ENCODE measurements around the gene RUSC2.
A peak's percentile ranks its signal among the peaks of the same experiment; 100 is the strongest.
"Not testable (repeated sequence)": the region's sequence is repeated elsewhere in the genome, so short reads cannot be mapped to it uniquely, and the experiment has no call there.

RUSC2 gene

GRCh38 chr9:35519692-35520363, 29.9 kb downstream of the RUSC2 start:
- H3K4me3 ChIP-seq (ENCODE audit: low read depth, low read length), result no peak overlapping the region
- DNase-seq (ENCODE audit: low read depth), result peak; percentile 45
- TF ChIP-seq POLR2A (IDR thresholded peaks at IDR 0.05; ENCODE audit: extremely low read depth, insufficient read length) (no peak), MYC (IDR thresholded peaks at IDR 0.05; ENCODE audit: low read depth, low read length) (no peak)
- TF ChIP-seq, protein P1, sequence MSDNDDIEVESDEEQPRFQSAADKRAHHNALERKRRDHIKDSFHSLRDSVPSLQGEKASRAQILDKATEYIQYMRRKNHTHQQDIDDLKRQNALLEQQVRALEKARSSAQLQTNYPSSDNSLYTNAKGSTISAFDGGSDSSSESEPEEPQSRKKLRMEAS (IDR thresholded peaks at IDR 0.05; ENCODE audit: low read depth, low read length), result no peak
- TF ChIP-seq, protein P2, sequence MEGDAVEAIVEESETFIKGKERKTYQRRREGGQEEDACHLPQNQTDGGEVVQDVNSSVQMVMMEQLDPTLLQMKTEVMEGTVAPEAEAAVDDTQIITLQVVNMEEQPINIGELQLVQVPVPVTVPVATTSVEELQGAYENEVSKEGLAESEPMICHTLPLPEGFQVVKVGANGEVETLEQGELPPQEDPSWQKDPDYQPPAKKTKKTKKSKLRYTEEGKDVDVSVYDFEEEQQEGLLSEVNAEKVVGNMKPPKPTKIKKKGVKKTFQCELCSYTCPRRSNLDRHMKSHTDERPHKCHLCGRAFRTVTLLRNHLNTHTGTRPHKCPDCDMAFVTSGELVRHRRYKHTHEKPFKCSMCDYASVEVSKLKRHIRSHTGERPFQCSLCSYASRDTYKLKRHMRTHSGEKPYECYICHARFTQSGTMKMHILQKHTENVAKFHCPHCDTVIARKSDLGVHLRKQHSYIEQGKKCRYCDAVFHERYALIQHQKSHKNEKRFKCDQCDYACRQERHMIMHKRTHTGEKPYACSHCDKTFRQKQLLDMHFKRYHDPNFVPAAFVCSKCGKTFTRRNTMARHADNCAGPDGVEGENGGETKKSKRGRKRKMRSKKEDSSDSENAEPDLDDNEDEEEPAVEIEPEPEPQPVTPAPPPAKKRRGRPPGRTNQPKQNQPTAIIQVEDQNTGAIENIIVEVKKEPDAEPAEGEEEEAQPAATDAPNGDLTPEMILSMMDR (IDR thresholded peaks at IDR 0.05; ENCODE audit: low read depth, low read length), result no peak

DNA sequence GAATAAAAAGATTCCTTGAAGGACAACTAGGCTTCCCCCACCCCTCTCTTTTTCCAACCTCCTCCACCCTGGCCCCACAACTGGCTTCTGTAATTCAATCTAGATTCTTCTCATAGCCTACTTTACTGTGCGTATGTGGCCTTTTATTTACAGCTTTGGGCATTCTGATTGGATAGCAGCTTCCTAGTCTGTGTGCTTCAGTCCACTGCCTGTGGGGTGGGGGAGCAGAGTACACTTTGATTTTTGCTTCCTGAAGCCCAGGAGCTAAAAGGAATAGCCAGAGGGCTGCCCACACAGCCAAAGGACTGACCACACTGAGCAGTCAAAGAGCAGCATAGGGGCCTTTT, 30.4 kb downstream of the RUSC2 start:
- no peak for DNase-seq (ENCODE audit: low read depth)
- TF ChIP-seq, protein P1 (IDR thresholded peaks at IDR 0.05; ENCODE audit: low read depth, low read length), result no peak
- TF ChIP-seq POLR2A (IDR thresholded peaks at IDR 0.05; ENCODE audit: extremely low read depth, insufficient read length) (no peak), MYC (IDR thresholded peaks at IDR 0.05; ENCODE audit: low read depth, low read length) (no peak)
- TF ChIP-seq, protein P2 (IDR thresholded peaks at IDR 0.05; ENCODE audit: low read depth, low read length), result no peak
- no peak overlapping the region for H3K4me3 ChIP-seq (ENCODE audit: low read depth, low read length)

DNA sequence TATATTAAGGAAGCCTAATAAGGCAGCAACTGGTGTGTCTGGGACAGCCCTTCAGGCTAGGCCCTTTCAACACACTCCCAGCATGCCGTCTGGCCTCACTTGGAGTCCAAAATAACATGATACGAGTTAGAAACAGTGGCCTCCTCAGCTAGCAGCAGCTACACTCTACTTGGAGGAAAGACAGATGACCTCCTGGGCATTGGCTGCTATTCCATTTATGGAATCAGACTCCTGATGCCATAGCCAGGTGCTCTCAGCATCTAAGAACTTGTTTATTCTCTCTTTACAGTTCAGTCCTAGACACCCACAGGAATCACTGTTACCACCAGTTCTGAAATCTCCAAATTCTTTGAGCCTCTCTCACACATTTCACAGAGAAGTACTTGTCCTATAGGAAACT, 31.8 kb downstream of the RUSC2 start:
- TF ChIP-seq MYC (IDR thresholded peaks at IDR 0.05; ENCODE audit: low read depth, low read length) (no peak), POLR2A (IDR thresholded peaks at IDR 0.05; ENCODE audit: extremely low read depth, insufficient read length) (no peak)
- TF ChIP-seq, protein P1 (IDR thresholded peaks at IDR 0.05; ENCODE audit: low read depth, low read length), result no peak
- TF ChIP-seq, protein P2 (IDR thresholded peaks at IDR 0.05; ENCODE audit: low read depth, low read length), result no peak
- no peak overlapping the region for H3K4me3 ChIP-seq (ENCODE audit: low read depth, low read length)
- no peak for DNase-seq (ENCODE audit: low read depth)

DNA sequence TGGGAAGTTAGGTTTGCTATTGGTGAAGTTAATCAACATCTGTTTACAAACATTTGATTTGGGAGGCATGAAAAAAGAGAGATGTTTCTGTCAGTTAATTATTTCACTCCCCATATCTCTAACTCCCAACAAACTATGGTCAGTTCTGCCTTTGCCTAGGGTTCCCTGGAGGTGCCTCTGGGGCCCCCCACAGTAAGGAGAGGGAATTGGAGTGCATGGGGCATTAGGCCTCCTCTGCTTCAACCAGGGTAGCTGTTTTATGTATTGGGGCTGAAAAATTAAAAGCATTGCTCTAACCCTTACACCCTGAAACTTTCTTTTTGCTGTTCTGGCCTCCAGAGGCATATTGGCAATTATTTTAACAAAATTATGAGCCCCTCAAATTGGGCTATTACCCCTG, 32.3 kb downstream of the RUSC2 start:
- no peak for DNase-seq (ENCODE audit: low read depth)
- TF ChIP-seq, protein P2 (IDR thresholded peaks at IDR 0.05; ENCODE audit: low read depth, low read length), result peak; percentile 36
- TF ChIP-seq MYC (IDR thresholded peaks at IDR 0.05; ENCODE audit: low read depth, low read length) (no peak), POLR2A (IDR thresholded peaks at IDR 0.05; ENCODE audit: extremely low read depth, insufficient read length) (no peak)
- TF ChIP-seq, protein P1 (IDR thresholded peaks at IDR 0.05; ENCODE audit: low read depth, low read length), result no peak
- H3K4me3 ChIP-seq (ENCODE audit: low read depth, low read length), result no peak overlapping the region

GRCh38 chr9:35522700-35523099, 32.8 kb downstream of the RUSC2 start:
- H3K4me3 ChIP-seq (ENCODE audit: low read depth, low read length), result no peak overlapping the region
- TF ChIP-seq, protein P2 (IDR thresholded peaks at IDR 0.05; ENCODE audit: low read depth, low read length), result no peak
- TF ChIP-seq POLR2A (IDR thresholded peaks at IDR 0.05; ENCODE audit: extremely low read depth, insufficient read length), result no peak
- TF ChIP-seq, protein P1 (IDR thresholded peaks at IDR 0.05; ENCODE audit: low read depth, low read length), result no peak
- no peak for TF ChIP-seq MYC (IDR thresholded peaks at IDR 0.05; ENCODE audit: low read depth, low read length)
- no peak for DNase-seq (ENCODE audit: low read depth)

DNA sequence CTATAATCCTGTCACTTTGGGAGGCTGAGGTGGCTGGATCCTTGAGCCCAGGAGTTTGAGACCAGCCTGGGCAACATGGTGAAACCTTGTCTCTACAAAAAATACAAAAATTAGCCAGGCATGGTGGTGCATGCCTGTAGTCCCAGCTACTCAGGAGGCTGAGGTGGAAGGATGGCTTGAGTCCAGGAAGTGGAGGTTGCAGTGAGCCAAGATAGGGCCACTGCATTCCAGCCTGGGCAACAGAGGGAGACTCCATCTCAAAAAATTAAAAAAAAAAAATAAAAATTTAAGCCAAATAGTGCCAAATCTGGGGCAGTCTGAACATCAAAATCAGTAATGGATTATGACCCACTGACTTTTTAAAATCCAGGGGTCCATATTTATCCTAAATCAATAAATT, 33.6 kb downstream of the RUSC2 start:
- DNase-seq (ENCODE audit: low read depth), result not testable (repeated sequence)

More for the DNA sequence above, 33.6 kb downstream of the RUSC2 start:
- H3K4me3 ChIP-seq (ENCODE audit: low read depth, low read length), result not testable (repeated sequence)

Measured in NB4 (cell line).